Gastroesophageal sphincter (tissue), 3 donors: ENCODE measurements around the gene HOXA5.

Experiments
- CTCF ChIP-seq, 4 experiments: fragments of 200-600 bp in 2 of 4; fragments of 450-650 bp in 2 of 4; sonication (generic) in 1 of 4; IDR thresholded peaks; one replicate each; pipeline ENCODE4 v1.5.1; 2017 to 2019; ENCODE audit warnings: antibody characterized with exemption in 4 of 4, mild to moderate bottlenecking in 2 of 4, moderate library complexity in 2 of 4
- EP300 ChIP-seq: sonication (generic); formaldehyde crosslinking; IDR thresholded peaks from one replicate; pipeline ENCODE4 v1.6.1; 2017; ENCODE audit warnings: antibody characterized with exemption, mild to moderate bottlenecking
- POLR2A ChIP-seq, 2 donors: fragments of 450-650 bp; IDR thresholded peaks; one replicate each; pipeline ENCODE4 v1.6.1; 2017; ENCODE audit warnings: antibody characterized with exemption in 2 of 2, mild to moderate bottlenecking in 2 of 2, moderate library complexity in 1 of 2
- POLR2AphosphoS5 ChIP-seq: sonication (generic); formaldehyde crosslinking; IDR thresholded peaks from one replicate; pipeline ENCODE4 v1.6.1; 2017; ENCODE audit warnings: antibody characterized with exemption

GRCh38 chr7:27138985-27139333, 4.5 kb downstream of the HOXA5 start:
- TF ChIP-seq POLR2AphosphoS5 (no peak), POLR2A (IDR thresholded peaks at IDR 0.05) (no peak), CTCF (IDR thresholded peaks at IDR 0.05) (no peak), EP300 (no peak)
